SHP77 (cell line): Measurements from ENCODE around the gene RELN.

ENCODE experiments used
- DNase-seq, 2 experiments: peaks; one replicate each; lab custom pipeline; 2025; lab: John Stamatoyannopoulos, UW

The RELN gene

DNA sequence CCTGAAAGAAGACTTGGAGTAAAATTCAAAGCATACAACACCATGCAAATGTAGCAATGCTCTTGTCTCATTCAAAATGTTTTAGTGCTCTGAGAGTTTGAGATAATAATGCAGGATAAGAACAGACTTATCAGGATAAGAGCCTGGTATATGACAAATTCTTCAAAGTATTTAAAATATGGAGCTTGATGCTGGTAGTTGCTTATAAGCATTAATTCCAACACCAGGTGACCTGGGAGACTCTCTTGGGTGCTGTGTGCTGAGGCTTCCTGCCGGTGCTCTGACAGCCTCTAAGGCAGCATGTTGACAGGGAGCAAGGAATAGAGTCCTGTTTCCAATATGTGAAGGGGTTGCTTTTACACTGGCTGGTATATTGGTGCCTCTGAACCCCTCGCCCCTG, 508.7 kb downstream of the RELN start:
- DNase-seq: no peak

DNA sequence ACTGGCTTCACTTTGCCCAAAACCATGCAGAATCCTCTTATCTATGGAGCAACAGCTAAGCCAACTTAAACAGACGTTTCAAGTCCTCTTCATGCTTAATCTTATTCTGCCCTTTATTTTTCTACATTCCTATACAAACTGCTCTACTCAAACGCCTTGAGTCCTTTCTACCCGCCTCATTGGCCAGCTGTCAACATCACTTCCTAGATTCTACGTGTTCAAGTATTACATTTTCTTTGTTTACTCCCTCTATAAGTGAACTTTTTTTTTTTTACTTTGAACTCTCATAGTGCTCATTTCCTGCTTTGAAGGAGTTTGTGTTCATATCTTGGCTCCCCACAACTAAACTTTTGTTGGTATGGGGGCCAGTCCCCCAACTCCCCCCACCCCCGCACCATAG, 514.5 kb downstream of the RELN start:
- no peak for DNase-seq

DNA sequence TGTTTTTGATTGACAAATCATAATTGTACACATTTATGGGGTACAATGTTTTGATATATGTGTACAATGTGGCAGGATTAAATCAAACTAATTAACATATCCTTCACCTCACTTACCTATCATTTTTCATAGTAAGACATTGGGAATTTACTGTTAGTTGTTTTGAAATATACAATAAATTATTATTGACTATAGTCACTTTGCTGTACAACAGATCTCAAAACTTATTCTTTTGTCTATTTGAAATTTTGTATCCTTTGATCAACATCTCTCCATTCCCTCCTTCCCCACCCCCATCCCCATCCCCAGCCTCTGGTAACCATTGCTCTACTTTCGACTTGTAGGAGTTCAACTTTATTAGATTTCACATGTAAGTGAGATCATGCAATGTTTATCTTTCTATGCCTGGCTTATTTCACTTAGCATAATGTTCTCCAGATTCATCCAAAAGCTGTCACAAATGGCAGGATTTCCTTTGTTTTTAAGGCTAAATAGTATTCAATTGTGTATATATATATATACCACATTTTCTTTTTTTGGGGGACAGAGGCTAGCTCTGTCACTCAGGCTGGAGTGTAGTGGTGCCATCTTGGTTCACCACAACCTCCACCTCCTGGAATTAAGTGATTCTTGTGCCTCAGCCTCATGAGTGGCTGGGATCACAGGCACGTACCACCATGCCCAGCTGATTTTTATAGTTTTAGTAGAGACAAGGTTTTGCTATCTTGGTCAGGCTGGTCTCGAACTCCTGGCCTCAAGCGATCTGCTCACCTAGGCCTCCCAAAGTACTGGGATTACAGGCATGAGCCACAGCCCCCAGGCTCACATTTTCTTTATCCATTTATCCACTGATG, 520.1 kb downstream of the RELN start:
- no peak for DNase-seq

DNA sequence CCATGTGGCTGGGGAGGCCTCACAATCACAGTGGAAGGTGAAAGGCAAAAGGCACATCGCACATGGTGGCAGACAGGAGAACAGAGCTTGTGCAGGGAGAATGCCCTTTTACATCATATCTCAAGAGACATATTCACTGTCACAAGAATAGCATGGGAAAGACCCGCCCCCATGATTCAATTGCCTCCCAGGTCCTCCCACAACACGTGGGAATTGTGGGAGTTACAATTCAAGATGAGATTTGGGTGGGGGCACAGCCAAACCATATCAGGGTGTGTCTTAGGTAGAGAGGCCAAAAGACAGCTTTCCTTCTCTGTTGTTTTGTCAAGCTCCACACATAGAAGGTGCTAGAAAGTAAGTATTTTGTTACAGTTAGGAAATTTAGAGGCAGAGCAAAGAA, 522.6 kb downstream of the RELN start:
- DNase-seq: no peak

DNA sequence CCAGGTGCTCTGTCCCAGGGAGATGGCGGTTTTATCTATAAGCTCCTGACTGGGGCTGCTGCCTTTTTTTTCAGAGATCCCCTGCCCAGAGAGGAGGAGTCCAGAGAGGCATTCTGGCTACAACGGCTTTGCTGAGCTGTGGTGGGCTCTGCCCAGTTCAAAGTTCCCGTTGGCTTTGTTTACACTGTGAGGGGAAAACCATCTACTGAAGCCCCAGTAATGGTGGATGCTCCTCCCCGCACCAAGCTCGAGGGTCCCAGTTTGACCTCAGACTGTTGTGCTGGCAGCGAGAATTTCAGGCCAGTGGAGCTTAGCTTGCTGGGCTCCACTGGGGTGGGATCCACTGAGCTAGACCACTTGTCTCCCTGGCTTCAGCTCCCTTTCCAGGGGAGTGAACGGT, 527.1 kb downstream of the RELN start:
- DNase-seq: no peak

DNA sequence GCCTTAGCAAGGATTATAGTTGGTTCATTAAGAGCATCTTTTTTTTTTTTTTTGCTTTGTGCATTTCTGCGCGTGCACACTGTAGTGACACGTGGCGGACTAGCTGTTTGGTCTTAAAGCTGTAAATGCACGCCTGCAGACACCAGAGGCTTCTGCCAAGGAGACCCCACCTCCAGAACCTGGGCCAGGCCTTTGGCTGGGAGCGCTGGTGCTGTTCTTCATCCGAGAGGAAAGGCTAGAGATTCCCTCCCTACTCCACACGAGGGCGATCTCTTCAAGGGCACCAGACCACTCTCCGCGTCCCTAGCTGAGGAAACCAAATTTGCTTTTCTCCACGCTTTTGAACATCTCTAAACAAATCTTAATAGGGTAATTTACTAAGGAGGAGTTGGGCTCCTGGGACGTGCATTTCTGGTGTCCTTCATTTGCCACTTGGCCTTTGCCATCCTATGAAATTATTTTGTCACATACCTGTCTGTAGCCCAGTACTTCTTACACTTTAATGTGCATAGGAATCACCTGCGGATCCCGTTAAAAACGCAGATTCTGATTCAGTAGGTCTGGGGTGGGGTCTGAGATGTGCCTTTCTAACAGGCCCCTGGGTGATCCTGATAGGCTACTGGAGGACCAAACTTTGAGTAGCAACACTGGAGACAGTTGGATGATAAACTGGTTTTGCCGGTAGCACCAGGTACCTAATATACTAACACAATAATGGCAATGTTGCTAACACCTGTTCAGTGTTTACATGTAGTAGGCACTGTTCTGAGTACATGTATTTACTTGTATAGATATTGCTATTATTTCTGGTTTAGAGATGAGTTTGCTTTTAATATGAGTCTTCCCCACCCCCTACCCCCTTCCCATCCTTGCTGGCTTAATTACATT, 542.1 kb downstream of the RELN start:
- DNase-seq: peak; percentile 43 to 48

DNA sequence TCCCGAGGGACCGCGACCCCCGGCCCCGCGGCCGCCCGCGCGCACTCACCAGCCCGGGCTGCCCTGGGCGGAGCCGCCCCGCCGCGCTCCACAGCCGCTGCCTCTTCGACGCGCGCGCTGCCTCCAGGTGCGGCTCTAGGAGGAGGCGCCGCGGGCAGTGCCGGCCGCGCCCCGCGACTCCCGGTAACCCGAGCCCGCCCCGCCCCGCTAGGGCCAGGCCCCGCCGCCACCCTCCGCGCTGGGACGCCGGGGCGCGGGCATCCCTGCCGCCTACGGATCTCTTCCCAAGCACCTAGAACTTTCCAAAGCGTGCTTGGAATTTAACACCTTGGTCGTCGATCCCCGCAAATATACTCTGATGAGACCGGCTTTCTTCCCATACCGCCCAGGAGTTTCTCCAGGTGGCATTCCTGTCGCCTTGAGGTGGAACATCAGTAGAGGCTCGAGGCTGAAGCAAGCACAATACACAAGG, 543.4 kb downstream of the RELN start, which contains the start of gene SLC26A5:
Gene SLC26A5 (minus strand): TSS at position 159 of the 472 bp plus-strand sequence. CDS start 24,693 bp downstream, outside the sequence.
- no peak for DNase-seq

DNA sequence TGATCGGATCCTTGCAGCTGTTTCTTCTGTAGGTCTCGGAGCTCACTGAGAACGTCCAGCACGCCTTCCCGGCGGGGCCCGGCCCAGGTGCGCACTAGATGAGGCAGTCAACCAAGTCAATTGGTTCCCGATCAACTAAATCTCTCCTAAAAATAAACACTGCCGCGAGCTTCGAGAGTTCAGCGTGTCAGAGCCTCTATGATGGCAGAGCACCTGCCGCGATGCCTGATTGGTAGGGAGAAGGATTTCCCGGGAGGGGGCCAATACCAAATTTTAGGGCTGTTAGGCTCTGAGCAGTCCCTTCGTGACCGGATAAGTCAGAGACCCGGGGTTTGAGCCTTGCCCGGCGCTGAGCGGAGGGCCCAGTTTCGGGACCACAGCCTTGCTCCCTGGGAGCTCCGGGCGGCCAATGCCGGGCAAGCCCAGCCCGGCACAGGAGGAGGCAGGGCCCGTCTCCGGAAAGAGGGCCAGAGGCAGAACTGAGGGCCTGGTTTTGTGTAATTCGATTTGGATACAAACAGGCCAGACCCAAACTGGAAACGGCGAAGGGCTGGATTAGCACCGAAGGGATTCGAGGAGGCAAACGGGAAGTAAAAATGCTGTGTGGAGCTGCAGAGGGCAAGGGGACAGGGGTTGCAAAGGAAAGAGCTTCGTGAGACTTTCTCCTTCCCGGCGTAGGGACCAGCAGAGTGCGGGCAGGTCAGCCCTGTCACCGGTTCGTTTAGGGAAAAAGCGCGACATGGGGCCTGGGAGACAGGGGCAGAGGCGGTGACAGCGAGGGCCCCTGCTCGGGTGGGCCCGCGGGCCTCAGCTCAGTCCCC, 544.0 kb downstream of the RELN start:
- DNase-seq: no peak

DNA sequence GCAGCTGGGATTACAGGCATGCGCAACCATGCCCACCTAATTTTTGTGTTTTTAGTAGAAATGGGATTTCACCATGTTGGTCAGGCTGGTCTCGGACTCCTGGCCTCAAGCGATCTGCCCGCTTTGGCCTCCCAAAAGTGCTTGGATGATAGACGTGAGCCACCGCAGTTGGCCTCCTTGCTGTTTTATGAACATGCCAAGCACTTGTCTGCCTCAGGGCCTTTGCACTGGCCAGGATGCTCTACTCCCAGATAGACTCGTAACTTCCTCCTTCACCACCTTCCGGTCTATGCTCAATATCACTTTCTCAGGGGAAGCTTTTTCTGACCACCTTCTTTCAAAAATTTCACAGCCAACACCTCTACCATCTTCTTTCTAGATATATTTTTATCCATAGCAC, 549.8 kb downstream of the RELN start:
- DNase-seq: no peak

DNA sequence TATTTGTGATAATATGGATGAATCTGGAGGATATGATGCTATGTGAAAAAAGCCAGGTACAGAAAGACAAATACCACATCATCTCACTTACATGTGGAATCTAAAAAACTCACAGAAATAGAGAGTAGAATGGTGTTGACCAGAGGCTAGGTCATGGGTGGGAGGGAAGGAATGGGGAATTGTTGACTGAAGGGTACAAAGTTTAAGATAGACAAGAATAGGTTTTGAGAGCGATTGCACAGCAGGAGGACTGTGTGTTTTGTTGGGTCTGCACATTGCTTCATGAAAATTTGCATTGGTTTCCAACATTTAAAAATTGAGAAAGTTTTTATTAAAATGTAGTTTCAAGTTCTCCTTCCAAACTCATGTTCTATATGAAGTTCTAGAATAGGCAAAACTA, 551.8 kb downstream of the RELN start:
- DNase-seq: no peak

DNA sequence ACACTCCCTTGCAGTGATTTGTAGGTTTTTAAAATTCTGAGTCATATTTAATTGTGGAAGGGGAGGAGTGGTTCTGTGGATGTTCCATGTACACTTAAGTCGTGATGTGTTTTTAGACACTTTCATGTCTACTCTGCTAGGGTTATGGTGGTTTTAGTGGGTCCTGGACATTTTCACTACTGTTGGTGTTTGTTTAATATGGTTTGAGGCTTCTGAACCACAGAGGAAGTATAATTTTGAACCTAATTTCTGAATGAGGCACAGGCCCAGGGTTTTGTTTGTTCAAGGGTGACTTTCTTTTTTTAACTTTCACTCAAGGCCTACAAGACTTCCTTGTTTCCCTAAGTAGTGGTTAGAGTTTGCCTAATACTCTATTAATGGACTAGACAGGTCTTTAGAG, 556.7 kb downstream of the RELN start:
- DNase-seq: no peak

DNA sequence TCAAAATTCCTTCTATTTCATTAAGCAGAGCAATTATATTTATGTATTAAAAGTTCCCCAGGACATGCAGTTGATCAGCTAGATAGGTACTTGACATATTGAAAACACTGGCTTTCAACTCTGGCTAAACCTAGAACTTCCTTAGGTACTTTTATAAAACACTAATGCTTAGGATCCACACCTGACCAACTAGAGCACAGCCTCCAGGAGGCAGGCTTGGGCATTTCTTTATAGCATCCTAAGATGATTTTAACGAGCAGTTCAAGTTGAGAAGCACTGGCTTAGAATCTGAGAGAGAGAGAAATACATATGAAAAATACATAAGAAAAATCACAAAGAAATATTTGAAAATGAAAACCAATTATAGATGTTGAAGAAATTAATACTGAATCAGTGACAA, 564.3 kb downstream of the RELN start:
- DNase-seq: no peak

DNA sequence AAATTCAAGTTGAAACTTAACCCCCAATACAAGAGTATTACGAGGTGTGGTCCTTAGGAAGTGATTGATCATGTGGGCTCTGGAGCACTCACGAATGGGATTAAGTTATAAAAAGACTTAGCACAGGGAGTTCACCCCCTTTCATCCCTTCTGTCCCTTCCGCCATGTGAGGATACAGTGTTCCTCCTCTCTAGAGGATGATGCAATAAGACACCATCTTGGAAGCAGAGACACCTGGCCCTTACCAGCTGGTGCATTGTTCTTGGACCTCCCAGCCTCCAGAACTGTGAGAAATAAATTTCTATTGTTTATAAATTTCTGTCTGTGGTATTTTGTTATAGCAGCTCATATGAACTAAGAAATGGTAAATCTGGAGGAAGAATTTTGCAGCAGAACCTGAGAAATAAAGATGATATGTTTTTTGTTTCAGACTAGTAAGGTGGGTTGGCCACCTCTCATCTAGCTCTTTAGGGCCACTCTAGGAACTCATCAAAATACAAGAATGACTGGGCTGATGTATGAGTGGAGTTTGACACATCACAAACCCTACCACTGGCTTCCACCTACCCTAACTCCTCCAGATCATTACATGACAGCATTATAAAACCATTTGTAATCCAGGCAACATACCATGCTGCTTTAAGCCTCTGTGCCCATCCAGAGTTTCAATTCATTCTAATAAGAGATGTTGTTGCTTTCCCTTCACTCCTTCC, 565.8 kb downstream of the RELN start:
- no peak for DNase-seq
